Keratinocyte (primary cell): ENCODE measurements around the gene SMARCA2. TPM values are rescaled to one million over a fixed set of nuclear protein-coding genes. Genes with fewer than 3 reads are reported as not detected.

Experiments
- DNase-seq: peaks from one replicate; pipeline ENCODE4 v3.0.0-alpha.2; 2011; ENCODE audit warnings: low read depth, missing footprints, low spot score
- FAIRE-seq: peaks from 2 replicates; lab custom pipeline; 2011; peaks lifted over from hg19 to GRCh38; lab: Jason Lieb, UNC
- H2AFZ ChIP-seq: 2 replicates; pipeline ENCODE4 v1.6.0; 2012; ENCODE audit warnings: low read length, control low read depth, inconsistent platforms; ENCODE audit not compliant: control insufficient read depth
- H3K27ac ChIP-seq: 2 replicates; pipeline ENCODE4 v1.5.1; 2011; ENCODE audit warnings: low read length; ENCODE audit not compliant: control insufficient read depth, insufficient read depth
- H3K27me3 ChIP-seq: 3 replicates; pipeline ENCODE4 v1.6.0; 2011; ENCODE audit warnings: low read length; ENCODE audit not compliant: control insufficient read depth, insufficient read depth; ENCODE audit errors: extremely low read depth
- H3K36me3 ChIP-seq, 2 experiments: 2 replicates in 1 of 2; 3 replicates in 1 of 2; pipeline ENCODE4 v1.5.1; 2011; ENCODE audit warnings: low read length in 2 of 2, mild to moderate bottlenecking in 1 of 2; ENCODE audit not compliant: control insufficient read depth in 2 of 2, insufficient read depth in 2 of 2; ENCODE audit errors: extremely low read depth in 1 of 2
- H3K4me1 ChIP-seq: 3 replicates; pipeline ENCODE4 v1.5.1; 2011; ENCODE audit warnings: low read length; ENCODE audit not compliant: control insufficient read depth, insufficient read depth; ENCODE audit errors: extremely low read depth
- H3K4me2 ChIP-seq: 3 replicates; pipeline ENCODE4 v1.6.0; 2011; ENCODE audit warnings: low read depth, low read length; ENCODE audit not compliant: control insufficient read depth, insufficient read depth; ENCODE audit errors: extremely low read depth
- H3K4me3 ChIP-seq, 3 experiments: fragments of 200-600 bp in 1 of 3; sonication (generic) in 1 of 3; 2 replicates in 2 of 3; 3 replicates in 1 of 3; pipeline ENCODE4 v1.5.1; 2011 to 2016; ENCODE audit warnings: low read length in 3 of 3, mild to moderate bottlenecking in 3 of 3, control low read depth in 2 of 3, inconsistent platforms in 1 of 3, low read depth in 1 of 3, mixed read lengths in 1 of 3, mixed run types in 1 of 3, moderate library complexity in 1 of 3; ENCODE audit not compliant: control insufficient read depth in 2 of 3, insufficient read depth in 2 of 3; ENCODE audit errors: extremely low read depth in 1 of 3
- H3K79me2 ChIP-seq: 2 replicates; pipeline ENCODE4 v1.6.0; 2012; ENCODE audit warnings: low read length; ENCODE audit not compliant: control insufficient read depth, insufficient read depth
- H3K9ac ChIP-seq: 3 replicates; pipeline ENCODE4 v1.6.0; 2011; ENCODE audit warnings: low read length; ENCODE audit not compliant: control insufficient read depth, insufficient read depth; ENCODE audit errors: extremely low read depth
- H3K9me1 ChIP-seq: 3 replicates; pipeline ENCODE4 v1.6.0; 2011; ENCODE audit warnings: low read length; ENCODE audit not compliant: control insufficient read depth, insufficient read depth; ENCODE audit errors: extremely low read depth
- H3K9me3 ChIP-seq: 2 replicates; pipeline ENCODE4 v1.5.1; 2012; ENCODE audit warnings: low read depth, low read length; ENCODE audit not compliant: control insufficient read depth
- H4K20me1 ChIP-seq: 3 replicates; pipeline ENCODE4 v1.6.0; 2011; ENCODE audit warnings: low read length; ENCODE audit not compliant: control insufficient read depth, insufficient read depth; ENCODE audit errors: extremely low read depth
- EZH2 ChIP-seq: IDR thresholded peaks from one replicate; pipeline ENCODE4 v1.6.1; 2012; ENCODE audit warnings: inconsistent platforms, mild to moderate bottlenecking, low read length, moderate library complexity
- dilution Hi-C: fragments of 300-500 bp; cut with MboI; formaldehyde crosslinking; loops from one replicate; pipeline ENCODE4 v1.7.0; 2020; ENCODE audit warnings: low sequenced_read_pairs; ENCODE audit not compliant: extremely low pct_ligation_motif_present
- polyA plus RNA-seq, 5 experiments: library from polyadenylated mRNA; depleted of rRNA in 3 of 5; stranded (reverse) in 3 of 5; stranded (forward) in 1 of 5; unstranded in 1 of 5; fragments of >200 nt; gene quantifications; 1 replicate in 1 of 5; 2 replicates in 3 of 5; 3 replicates in 1 of 5; pipeline versions ENCODE4 v1.2.1 to v1.2.3, GENCODE V29; 2011 to 2012; ENCODE audit warnings: missing spikeins in 2 of 5, low read depth in 1 of 5, low replicate concordance in 1 of 5
- TF ChIP-seq, protein P1 (sequence below), 3 experiments: IDR thresholded peaks in 1 of 3; conservative IDR thresholded peaks in 1 of 3; optimal IDR thresholded peaks in 1 of 3; 2 replicates in 2 of 3; 3 replicates in 1 of 3; pipeline versions ENCODE3 to v1.5.1; 2011; ENCODE audit warnings: low read length in 3 of 3, mild to moderate bottlenecking in 3 of 3, moderate library complexity in 2 of 3, control low read depth in 1 of 3, inconsistent platforms in 1 of 3; ENCODE audit not compliant: insufficient read depth in 2 of 3; ENCODE audit errors: extremely low read depth in 1 of 3

SMARCA2 gene
- polyA plus RNA-seq, 1 donor (not counting 4 experiments of a cell fraction or from before 2014, with no cell fraction given) = 39.0 TPM

DNA sequence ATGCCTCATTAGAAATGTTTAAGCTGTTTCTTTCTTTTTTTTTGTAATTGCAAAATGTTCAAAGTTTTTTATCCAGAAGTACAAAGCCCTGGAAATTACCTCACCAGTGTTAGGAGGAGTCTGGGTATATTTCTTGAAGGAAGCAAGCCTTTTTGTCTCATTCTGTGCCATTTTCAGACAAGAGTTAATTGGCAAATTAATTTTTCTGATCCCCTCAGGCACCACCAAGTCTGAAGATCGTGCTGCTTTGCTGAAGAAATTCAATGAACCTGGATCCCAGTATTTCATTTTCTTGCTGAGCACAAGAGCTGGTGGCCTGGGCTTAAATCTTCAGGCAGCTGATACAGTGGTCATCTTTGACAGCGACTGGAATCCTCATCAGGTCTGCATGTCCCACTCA lies 94.9 kb downstream of the SMARCA2 start:
- H3K4me2 ChIP-seq = no peak overlapping the region

GRCh38 chr9:2116073-2116472 lies 100.9 kb downstream of the SMARCA2 start:
- no peaks in the 10 kb centered on the region for H3K9me3 ChIP-seq
- H3K79me2 ChIP-seq = no peaks in the 10 kb centered on the region
- H3K4me3 ChIP-seq = no peak overlapping the region
- H2AFZ ChIP-seq = no peak overlapping the region
- FAIRE-seq (no peak), DNase-seq (no peak)
- H3K9ac ChIP-seq = no peak overlapping the region
- H3K4me1 ChIP-seq = no peaks in the 10 kb centered on the region
- dilution Hi-C loops = no loop called here
- H4K20me1 ChIP-seq = no peaks in the 10 kb centered on the region
- H3K36me3 ChIP-seq = peaks cover 0 to 4% of the 10 kb centered on the region in 2 experiments
- H3K27me3 ChIP-seq = no peaks in the 10 kb centered on the region
- TF ChIP-seq EZH2 = no peak
- TF ChIP-seq, protein P1, sequence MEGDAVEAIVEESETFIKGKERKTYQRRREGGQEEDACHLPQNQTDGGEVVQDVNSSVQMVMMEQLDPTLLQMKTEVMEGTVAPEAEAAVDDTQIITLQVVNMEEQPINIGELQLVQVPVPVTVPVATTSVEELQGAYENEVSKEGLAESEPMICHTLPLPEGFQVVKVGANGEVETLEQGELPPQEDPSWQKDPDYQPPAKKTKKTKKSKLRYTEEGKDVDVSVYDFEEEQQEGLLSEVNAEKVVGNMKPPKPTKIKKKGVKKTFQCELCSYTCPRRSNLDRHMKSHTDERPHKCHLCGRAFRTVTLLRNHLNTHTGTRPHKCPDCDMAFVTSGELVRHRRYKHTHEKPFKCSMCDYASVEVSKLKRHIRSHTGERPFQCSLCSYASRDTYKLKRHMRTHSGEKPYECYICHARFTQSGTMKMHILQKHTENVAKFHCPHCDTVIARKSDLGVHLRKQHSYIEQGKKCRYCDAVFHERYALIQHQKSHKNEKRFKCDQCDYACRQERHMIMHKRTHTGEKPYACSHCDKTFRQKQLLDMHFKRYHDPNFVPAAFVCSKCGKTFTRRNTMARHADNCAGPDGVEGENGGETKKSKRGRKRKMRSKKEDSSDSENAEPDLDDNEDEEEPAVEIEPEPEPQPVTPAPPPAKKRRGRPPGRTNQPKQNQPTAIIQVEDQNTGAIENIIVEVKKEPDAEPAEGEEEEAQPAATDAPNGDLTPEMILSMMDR (optimal IDR thresholded peaks at IDR 0.05 in 1 of 3, IDR thresholded peaks at IDR 0.05 in 1 of 3, conservative IDR thresholded peaks at IDR 0.05 in 1 of 3; ENCODE audit: extremely low read depth in 1 of 3, insufficient read depth in 2 of 3, low read length in 3 of 3) = peak; percentile 39 to 54 (median 52)
- no peak overlapping the region for H3K4me2 ChIP-seq
- no peaks in the 10 kb centered on the region for H3K9me1 ChIP-seq
- no peak overlapping the region for H3K27ac ChIP-seq

More for the DNA sequence above, 94.9 kb downstream of the SMARCA2 start:
- H3K36me3 ChIP-seq = peaks cover 0 to 6% of the 10 kb centered on the region in 2 experiments
- no peak overlapping the region for H3K4me3 ChIP-seq
- H4K20me1 ChIP-seq = no peaks in the 10 kb centered on the region
- FAIRE-seq (no peak), DNase-seq (no peak)
- no peak overlapping the region for H2AFZ ChIP-seq
- H3K9me1 ChIP-seq = no peaks in the 10 kb centered on the region
- no peaks in the 10 kb centered on the region for H3K9me3 ChIP-seq
- no peak for TF ChIP-seq EZH2
- TF ChIP-seq, protein P1 (optimal IDR thresholded peaks at IDR 0.05 in 1 of 3, IDR thresholded peaks at IDR 0.05 in 1 of 3, conservative IDR thresholded peaks at IDR 0.05 in 1 of 3; ENCODE audit: extremely low read depth in 1 of 3, insufficient read depth in 2 of 3, low read length in 3 of 3) = no peak
- no peaks in the 10 kb centered on the region for H3K79me2 ChIP-seq
- H3K9ac ChIP-seq = no peak overlapping the region
- dilution Hi-C loops = no loop called here
- no peak overlapping the region for H3K27ac ChIP-seq
- no peaks in the 10 kb centered on the region for H3K4me1 ChIP-seq
- H3K27me3 ChIP-seq = no peaks in the 10 kb centered on the region
